Right atrium auricular region (tissue), 2 donors: Measurements from ENCODE around the gene FAM222A. TPM values are rescaled to one million over a fixed set of nuclear protein-coding genes. Genes with fewer than 3 reads are reported as not detected.

Source experiments
- DNase-seq: peaks from one replicate; pipeline ENCODE4 v3.0.0-alpha.2; 2019; ENCODE audit warnings: low spot score
- H3K27ac ChIP-seq, 2 donors: fragments of 200-600 bp; sonication (generic); 1 replicate in 1 of 2; 2 replicates in 1 of 2; pipeline ENCODE4 v1.5.1; 2016 to 2019
- H3K27me3 ChIP-seq, 2 donors: fragments of 200-600 bp; sonication (generic); one replicate each; pipeline versions ENCODE4 v1.5.1 to v1.6.0; 2017 to 2019
- H3K36me3 ChIP-seq: fragments of 200-600 bp; sonication (generic); one replicate; pipeline ENCODE4 v1.5.1; 2016
- H3K4me1 ChIP-seq, 2 donors: fragments of 200-600 bp; sonication (generic); one replicate each; pipeline versions ENCODE4 v1.5.1 to v1.6.0; 2017 to 2019
- H3K4me3 ChIP-seq, 2 donors: fragments of 200-600 bp; sonication (generic); 1 replicate in 1 of 2; 2 replicates in 1 of 2; pipeline ENCODE4 v1.5.1; 2017 to 2019; ENCODE audit warnings: mild to moderate bottlenecking in 1 of 2, moderate library complexity in 1 of 2
- H3K9me3 ChIP-seq, 2 donors: fragments of 200-600 bp; sonication (generic); one replicate each; pipeline ENCODE4 v1.5.1; 2019
- total RNA-seq, 2 donors: library from RNA; depleted of rRNA; stranded (reverse); fragments of >200 nt; gene quantifications; one replicate each; pipeline ENCODE4 v1.1.0, GENCODE V29; 2016
- TF ChIP-seq, protein P1 (sequence below), 2 donors: fragments of 200-600 bp; sonication (generic); IDR thresholded peaks; one replicate each; pipeline ENCODE4 v1.5.1; 2019; ENCODE audit warnings: antibody characterized with exemption in 2 of 2

Gene FAM222A
- total RNA-seq, 2 donors from 2014 or later = 23.6 to 32.4 TPM

DNA sequence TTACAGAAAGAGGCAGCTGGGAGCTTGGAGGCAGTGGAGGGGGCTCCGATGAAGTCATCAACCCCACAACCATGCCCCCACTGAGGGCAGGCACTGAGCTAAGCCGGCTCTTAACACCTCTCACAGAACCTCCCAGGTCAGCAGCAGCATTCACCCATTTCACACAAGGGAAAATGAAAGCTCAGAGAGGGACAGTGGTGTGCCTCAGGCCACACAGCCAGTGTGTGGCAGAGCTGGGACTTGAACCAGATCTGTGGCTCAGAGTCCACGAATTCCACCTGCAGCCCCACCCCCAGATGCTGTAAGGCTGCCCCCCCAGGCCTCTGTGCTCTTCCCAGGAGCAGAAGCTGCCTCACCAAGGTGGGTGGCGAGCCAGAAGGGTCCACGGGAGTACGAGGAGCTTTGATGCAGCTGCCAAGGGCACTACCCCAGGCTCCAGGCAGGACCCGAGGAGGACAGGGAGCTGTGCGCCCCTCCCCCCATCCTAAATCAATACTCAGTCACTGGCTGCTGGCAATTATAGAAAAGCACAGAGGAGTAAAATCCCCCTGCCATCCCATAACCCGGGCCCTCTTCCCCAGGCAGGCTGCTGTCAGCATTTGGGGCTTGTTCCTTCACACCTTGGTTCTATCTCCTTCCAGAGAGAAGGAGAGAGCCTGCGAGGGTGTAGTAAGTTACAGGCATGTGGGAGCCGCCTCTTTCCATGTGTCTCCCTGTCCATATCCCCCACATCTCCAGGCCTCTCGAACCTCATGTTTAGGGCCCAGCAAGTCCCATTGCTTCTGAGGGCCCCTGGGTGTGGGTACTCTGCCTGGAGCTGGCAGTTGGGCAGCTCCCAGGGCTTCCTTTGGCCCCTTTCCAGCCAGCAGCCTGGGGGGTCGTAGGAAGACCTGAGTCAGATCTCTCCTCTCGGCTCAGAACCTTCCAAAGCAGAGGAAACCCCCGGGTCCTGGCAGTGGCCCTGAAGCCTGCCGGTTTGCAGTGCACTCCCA is 47.6 kb downstream of the FAM222A start:
- TF ChIP-seq, protein P1, sequence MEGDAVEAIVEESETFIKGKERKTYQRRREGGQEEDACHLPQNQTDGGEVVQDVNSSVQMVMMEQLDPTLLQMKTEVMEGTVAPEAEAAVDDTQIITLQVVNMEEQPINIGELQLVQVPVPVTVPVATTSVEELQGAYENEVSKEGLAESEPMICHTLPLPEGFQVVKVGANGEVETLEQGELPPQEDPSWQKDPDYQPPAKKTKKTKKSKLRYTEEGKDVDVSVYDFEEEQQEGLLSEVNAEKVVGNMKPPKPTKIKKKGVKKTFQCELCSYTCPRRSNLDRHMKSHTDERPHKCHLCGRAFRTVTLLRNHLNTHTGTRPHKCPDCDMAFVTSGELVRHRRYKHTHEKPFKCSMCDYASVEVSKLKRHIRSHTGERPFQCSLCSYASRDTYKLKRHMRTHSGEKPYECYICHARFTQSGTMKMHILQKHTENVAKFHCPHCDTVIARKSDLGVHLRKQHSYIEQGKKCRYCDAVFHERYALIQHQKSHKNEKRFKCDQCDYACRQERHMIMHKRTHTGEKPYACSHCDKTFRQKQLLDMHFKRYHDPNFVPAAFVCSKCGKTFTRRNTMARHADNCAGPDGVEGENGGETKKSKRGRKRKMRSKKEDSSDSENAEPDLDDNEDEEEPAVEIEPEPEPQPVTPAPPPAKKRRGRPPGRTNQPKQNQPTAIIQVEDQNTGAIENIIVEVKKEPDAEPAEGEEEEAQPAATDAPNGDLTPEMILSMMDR (IDR thresholded peaks at IDR 0.05) = no peak
- Histone ChIP-seq H3K9me3 (peaks cover 0 to 11% of the 10 kb centered on the region in 2 donors), H3K27ac (no peak overlapping the region), H3K4me1 (peaks cover 0 to 18% of the 10 kb centered on the region in 2 donors), H3K36me3 (no peaks in the 10 kb centered on the region), H3K4me3 (no peak overlapping the region), H3K27me3 (no peaks in the 10 kb centered on the region)
- DNase-seq = no peak

DNA sequence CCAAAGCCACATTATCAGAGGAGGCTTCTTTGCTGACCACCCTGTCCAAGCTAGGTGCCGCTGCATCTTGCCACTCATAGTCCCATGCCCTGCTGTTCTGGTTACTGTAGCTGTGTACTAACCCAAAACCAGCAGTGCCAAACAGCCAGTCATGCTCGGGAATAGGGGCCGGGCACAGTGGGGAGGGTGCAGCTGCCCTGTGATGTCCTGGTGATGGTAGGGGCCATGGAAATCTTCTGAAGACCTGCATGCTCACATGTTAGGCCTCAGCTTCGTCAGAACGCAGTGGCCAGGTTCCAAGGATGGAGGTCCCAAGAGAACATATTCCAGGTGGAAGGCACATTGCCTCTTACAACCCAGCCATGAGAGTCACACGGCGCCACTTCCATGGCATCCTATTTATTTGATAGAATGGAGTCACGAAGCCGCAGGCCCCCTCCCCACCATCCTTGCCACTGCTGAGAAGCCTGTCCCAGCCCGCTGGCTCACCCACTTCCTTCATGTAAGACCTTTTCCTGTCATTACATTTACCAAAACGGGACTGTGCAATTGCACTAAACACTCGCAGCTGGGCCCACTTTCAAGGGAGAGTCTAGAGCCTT is 48.5 kb downstream of the FAM222A start:
- H3K4me3 ChIP-seq = no peak overlapping the region
- no peak overlapping the region for H3K27ac ChIP-seq
- TF ChIP-seq, protein P1 (IDR thresholded peaks at IDR 0.05) = no peak
- no peak for DNase-seq
- no peaks in the 10 kb centered on the region for H3K27me3 ChIP-seq
- H3K9me3 ChIP-seq = peaks cover 0 to 4% of the 10 kb centered on the region in 2 donors
- peaks cover 0 to 18% of the 10 kb centered on the region in 2 donors for H3K4me1 ChIP-seq
- no peaks in the 10 kb centered on the region for H3K36me3 ChIP-seq

DNA sequence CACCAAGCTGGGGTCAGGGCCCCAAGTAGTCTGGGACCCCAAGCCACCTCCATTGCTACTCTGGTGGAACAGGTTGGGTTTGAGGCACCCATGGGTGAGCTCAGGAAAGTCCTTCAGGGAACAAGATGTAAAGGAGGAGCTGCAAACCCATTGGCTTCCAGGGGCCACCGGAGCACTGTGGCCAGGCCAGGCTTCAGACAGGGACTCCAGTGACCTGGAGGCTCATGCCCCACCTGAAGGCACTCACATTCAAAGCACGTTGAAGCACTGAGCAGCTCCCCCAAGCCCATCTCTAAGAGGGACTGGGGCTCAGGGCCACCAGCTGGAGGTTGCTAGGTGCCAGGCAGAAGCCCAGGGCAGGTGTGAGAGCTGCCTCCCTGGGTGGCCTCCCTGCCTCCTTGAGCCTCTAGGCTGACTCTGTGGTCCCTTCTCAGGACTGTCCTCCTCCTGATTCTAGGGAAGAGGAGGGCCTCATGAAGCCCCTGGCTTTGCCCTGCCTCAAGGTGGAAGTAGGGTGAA is 49.1 kb downstream of the FAM222A start:
- Histone ChIP-seq H3K27ac (no peak overlapping the region), H3K9me3 (peaks cover 0 to 4% of the 10 kb centered on the region in 2 donors), H3K4me3 (no peak overlapping the region), H3K27me3 (no peaks in the 10 kb centered on the region), H3K4me1 (peaks cover 0 to 18% of the 10 kb centered on the region in 2 donors), H3K36me3 (no peaks in the 10 kb centered on the region)
- TF ChIP-seq, protein P1 (IDR thresholded peaks at IDR 0.05) = no peak
- DNase-seq = no peak

DNA sequence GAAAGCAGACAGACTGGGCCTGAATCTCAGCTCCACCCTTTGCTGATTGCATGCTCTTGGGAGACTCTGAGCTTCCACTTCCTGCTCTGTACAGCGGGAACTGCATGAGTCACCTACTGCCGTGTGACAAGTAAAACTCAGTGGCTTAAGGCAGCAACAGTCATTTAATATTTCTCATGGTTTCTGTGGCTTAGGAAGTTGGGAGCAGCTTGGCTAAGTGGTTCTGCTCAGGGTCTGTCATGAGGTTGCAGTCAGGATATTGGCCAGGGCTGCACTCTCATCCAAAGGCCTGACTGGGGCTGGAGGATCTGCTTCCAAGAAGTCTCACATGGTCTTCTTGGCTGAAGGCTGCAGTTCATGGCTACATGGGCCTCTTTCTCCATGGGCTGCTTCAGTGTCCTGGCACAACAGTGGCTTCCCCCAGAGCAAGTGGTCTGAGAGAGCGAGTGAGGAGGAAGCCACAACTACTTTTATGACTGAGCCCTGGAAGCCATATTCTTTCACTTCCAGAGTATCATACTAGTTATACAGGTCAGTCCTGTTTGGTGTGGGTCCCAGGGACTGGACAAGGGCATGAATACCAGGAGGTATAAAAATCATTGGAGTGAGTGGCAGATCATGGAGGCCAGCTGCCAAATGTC is 49.7 kb downstream of the FAM222A start:
- peaks cover 0 to 18% of the 10 kb centered on the region in 2 donors for H3K4me1 ChIP-seq
- TF ChIP-seq, protein P1 (IDR thresholded peaks at IDR 0.05) = no peak
- DNase-seq = no peak
- no peaks in the 10 kb centered on the region for H3K27me3 ChIP-seq
- no peak overlapping the region for H3K4me3 ChIP-seq
- no peak overlapping the region for H3K27ac ChIP-seq
- peaks cover 0 to 4% of the 10 kb centered on the region in 2 donors for H3K9me3 ChIP-seq
- no peaks in the 10 kb centered on the region for H3K36me3 ChIP-seq

DNA sequence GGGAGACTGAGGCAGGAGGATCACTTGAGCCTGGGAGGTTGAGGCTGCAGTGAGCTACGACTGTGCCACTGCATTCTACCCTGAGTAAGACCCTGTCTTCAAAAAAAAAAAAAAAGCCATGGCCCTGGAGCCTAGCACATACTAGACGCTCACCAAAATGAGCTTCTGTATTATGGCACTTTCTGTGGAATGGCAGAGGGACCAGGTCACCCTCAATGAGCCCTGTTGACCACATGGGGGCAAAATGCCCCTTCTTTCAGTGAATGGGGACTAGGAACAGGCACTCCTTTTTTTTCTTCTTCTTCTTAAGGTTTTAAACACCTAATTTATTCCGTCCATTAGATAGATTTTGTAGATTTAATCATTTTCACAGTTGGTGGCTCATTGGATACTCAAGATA is 50.5 kb downstream of the FAM222A start:
- H3K27ac ChIP-seq = no peak overlapping the region
- H3K36me3 ChIP-seq = no peaks in the 10 kb centered on the region
- no peak for DNase-seq
- H3K27me3 ChIP-seq = no peaks in the 10 kb centered on the region
- H3K4me3 ChIP-seq = no peak overlapping the region
- TF ChIP-seq, protein P1 (IDR thresholded peaks at IDR 0.05) = no peak
- peaks cover 0 to 4% of the 10 kb centered on the region in 2 donors for H3K9me3 ChIP-seq
- peaks cover 0 to 18% of the 10 kb centered on the region in 2 donors for H3K4me1 ChIP-seq
